Adrenal gland (tissue), 12 donors: ENCODE measurements around the gene TMEM108. TPM values are rescaled to one million over a fixed set of nuclear protein-coding genes. Genes with fewer than 3 reads are reported as not detected.

Source experiments
- DNase-seq, 7 donors: peaks; one replicate each; pipeline ENCODE4 v3.0.0-alpha.2; 2019 to 2020
- H3K27ac ChIP-seq, 5 donors: fragments of 200-600 bp; sonication (generic) in 4 of 5; 1 replicate in 3 of 5; 2 replicates in 2 of 5; pipeline versions ENCODE4 v1.5.1 to v1.8.0; 2016 to 2020; ENCODE audit warnings: mild to moderate bottlenecking in 1 of 5
- H3K27me3 ChIP-seq: fragments of 200-600 bp; 2 replicates; pipeline ENCODE4 v1.8.0; 2021
- H3K36me3 ChIP-seq, 2 donors: fragments of 200-600 bp; replicated peaks in 1 of 2; 1 replicate in 1 of 2; 2 replicates in 1 of 2; pipeline versions ENCODE4 v1.5.1 to v1.8.0; 2018 to 2022
- H3K4me1 ChIP-seq, 2 donors: fragments of 200-600 bp; replicated peaks in 1 of 2; 1 replicate in 1 of 2; 2 replicates in 1 of 2; pipeline versions ENCODE4 v1.5.1 to v1.8.0; 2018 to 2021
- H3K4me3 ChIP-seq, 4 donors: fragments of 200-600 bp; sonication (generic) in 3 of 4; one replicate each; pipeline ENCODE4 v1.5.1; 2016 to 2018
- H3K9me3 ChIP-seq, 3 donors: fragments of 200-600 bp; sonication (generic) in 1 of 3; replicated peaks in 1 of 3; 1 replicate in 2 of 3; 2 replicates in 1 of 3; pipeline versions ENCODE4 v1.5.1 to v1.8.0; 2016 to 2021
- POLR2A ChIP-seq, 2 donors: fragments of 450-650 bp; IDR thresholded peaks; one replicate each; pipeline ENCODE4 v1.6.1; 2017; ENCODE audit warnings: antibody characterized with exemption in 2 of 2, mild to moderate bottlenecking in 2 of 2, moderate library complexity in 1 of 2
- WGBS, 4 donors: extraction: QIAGEN DNeasy Blood & Tissue Kit in 2 of 4; methylation state at CpG; one replicate each; pipeline versions ENCODE4 v1.1.5 to v1.1.7; 2013 to 2017; 5-methylcytosine and 5-hydroxymethylcytosine counted together
- intact Hi-C, 2 donors: fragments of 100-400 bp; cut with DNase I; formaldehyde crosslinking; loops; one replicate each; pipeline versions ENCODE4 v1.14.1 to v1.15.0; 2022 to 2023
- polyA plus RNA-seq, 3 donors: library from polyadenylated mRNA; stranded (reverse); fragments of 200-250 nt in 2 of 3; fragments of 350-450 nt in 1 of 3; fragmentation: Illumina TruSeq in 1 of 3; extraction: RNeasy Lipid Tissue Mini Kit (QIAGEN cat#74804) in 1 of 3; gene quantifications; one replicate each; pipeline ENCODE4 v1.2.3, GENCODE V29; 2013 to 2014
- total RNA-seq, 9 donors: library from RNA; depleted of rRNA in 4 of 9; stranded (reverse); fragments of >200 nt in 4 of 9; fragments of 120-200 nt in 1 of 9; fragmentation: NEBNext Ultra II Directional in 1 of 9; extraction: Animal tissue kit (Norgen Biotek cat#: 25700) in 1 of 9; gene quantifications; one replicate each; pipeline versions ENCODE4 v1.1.0 to v1.2.4, GENCODE V29; 2013 to 2023
- TF ChIP-seq, protein P1 (sequence below), 6 experiments: fragments of 450-650 bp in 4 of 6; fragments of 200-600 bp in 2 of 6; sonication (generic) in 1 of 6; IDR thresholded peaks; 1 replicate in 5 of 6; 2 replicates in 1 of 6; pipeline versions ENCODE4 v1.5.1 to v1.8.0; 2016 to 2021; ENCODE audit warnings: antibody characterized with exemption in 6 of 6, mild to moderate bottlenecking in 2 of 6, moderate library complexity in 1 of 6
- donor health status: healthy with polysubstance abuse.
- donor health status: Bipolar disorder and iron deficiency.
- donor health status: DM: yes; HTN: yes; CAD: no.
- donor health status: DM: no; HTN: no; CAD: no.
- donor health status: DM: no; HTN: no; CAD: no.
- donor health status: DM: yes; HTN: yes; CAD: no.

Gene TMEM108
- total and polyA plus RNA-seq, 12 donors, result 0.67 to 38.0 (median 14.8) TPM

DNA sequence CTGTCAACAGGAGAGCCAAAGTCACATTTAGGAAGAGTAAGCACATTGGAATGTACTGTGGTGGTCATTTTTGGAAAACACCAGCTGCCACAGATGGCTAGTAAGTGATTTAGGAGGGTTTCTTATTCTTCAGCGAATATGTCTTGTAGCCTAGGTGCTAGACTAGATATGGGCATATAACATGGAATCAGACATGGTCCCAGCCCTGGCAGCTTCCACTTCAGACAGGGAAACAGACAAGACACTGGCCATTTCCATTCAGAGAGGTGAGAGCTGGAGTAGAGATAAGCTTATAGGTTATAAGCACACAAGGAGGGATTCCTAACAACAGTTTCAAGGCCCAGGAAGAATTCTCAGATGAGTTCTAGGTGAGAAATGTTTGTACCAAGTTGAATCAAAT is 333.5 kb downstream of the TMEM108 start:
- Histone ChIP-seq H3K4me1 (no peaks in the 10 kb centered on the region), H3K4me3 (no peak overlapping the region), H3K27me3 (no peaks in the 10 kb centered on the region), H3K36me3 (no peaks in the 10 kb centered on the region), H3K9me3 (no peaks in the 10 kb centered on the region), H3K27ac (no peak overlapping the region)
- intact Hi-C loops, result no loop called here
- 85 to 100% (median 96%) methylated on average over 1 of the region's 1 CpG for WGBS, 4 donors
- peak in 1 of 7 donors; percentile 21 for DNase-seq
- TF ChIP-seq, protein P1, sequence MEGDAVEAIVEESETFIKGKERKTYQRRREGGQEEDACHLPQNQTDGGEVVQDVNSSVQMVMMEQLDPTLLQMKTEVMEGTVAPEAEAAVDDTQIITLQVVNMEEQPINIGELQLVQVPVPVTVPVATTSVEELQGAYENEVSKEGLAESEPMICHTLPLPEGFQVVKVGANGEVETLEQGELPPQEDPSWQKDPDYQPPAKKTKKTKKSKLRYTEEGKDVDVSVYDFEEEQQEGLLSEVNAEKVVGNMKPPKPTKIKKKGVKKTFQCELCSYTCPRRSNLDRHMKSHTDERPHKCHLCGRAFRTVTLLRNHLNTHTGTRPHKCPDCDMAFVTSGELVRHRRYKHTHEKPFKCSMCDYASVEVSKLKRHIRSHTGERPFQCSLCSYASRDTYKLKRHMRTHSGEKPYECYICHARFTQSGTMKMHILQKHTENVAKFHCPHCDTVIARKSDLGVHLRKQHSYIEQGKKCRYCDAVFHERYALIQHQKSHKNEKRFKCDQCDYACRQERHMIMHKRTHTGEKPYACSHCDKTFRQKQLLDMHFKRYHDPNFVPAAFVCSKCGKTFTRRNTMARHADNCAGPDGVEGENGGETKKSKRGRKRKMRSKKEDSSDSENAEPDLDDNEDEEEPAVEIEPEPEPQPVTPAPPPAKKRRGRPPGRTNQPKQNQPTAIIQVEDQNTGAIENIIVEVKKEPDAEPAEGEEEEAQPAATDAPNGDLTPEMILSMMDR (IDR thresholded peaks at IDR 0.05), result no peak
- TF ChIP-seq POLR2A (IDR thresholded peaks at IDR 0.05), result no peak

DNA sequence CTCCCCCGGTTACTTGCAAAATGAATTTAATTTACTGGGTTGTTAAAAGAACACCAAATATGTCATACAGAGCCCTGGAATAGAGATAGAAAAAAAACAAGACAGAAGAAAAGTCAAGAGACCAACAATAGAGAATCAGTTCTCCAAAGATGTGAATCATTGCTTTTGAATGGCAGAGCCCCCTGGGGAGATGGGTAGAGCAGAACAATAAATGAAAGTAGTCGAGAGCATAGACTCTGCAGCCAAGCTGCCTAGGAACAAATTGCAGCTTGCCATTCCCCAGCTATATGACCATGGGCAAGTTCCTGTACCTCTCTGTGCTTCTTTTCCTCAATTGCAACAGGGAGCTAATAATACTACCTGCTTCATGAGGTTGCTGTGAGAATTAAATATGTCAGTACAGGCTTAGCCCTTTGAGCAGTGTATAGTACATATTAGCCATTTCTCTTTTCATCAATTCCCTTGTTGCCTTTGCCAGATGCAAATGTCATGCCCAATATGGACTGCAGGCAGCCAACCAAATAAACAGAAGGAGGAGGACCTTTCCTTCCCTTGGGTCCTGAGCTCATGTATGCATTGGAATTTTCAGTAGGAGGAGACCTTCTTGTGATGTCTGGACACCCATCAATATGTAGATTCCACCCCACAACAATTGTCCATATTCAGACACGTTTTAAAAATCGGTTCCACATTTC is 336.7 kb downstream of the TMEM108 start:
- Histone ChIP-seq H3K9me3 (no peaks in the 10 kb centered on the region), H3K27ac (no peak overlapping the region), H3K36me3 (no peaks in the 10 kb centered on the region), H3K4me3 (no peak overlapping the region), H3K4me1 (no peaks in the 10 kb centered on the region), H3K27me3 (no peaks in the 10 kb centered on the region)
- intact Hi-C loops, result no loop called here
- TF ChIP-seq POLR2A (IDR thresholded peaks at IDR 0.05), result no peak
- TF ChIP-seq, protein P1 (IDR thresholded peaks at IDR 0.05), result no peak
- no peak for DNase-seq
- 77 to 81% (median 80%) methylated on average over 4 of the region's 4 CpGs for WGBS, 4 donors

DNA sequence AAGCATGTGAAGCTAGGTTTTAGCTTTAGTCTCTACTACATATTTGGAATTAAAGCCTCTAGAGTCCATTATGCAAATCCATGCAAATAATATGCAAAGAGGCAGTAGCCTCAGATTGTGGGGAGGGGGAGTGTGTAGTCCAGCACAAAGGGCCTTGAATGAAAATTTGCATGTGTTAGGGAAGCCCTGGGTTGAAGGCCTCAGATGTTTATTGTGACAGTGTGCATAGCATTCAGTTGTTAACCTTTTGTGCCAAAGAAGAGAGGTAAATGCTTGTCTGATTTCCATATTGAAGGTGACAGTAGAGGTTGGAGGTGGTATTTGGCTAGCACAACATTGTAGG is 337.2 kb downstream of the TMEM108 start:
- DNase-seq, result no peak
- H3K27ac ChIP-seq, result no peak overlapping the region
- H3K36me3 ChIP-seq, result no peaks in the 10 kb centered on the region
- no peaks in the 10 kb centered on the region for H3K27me3 ChIP-seq
- H3K4me1 ChIP-seq, result no peaks in the 10 kb centered on the region
- no peak overlapping the region for H3K4me3 ChIP-seq
- intact Hi-C loops, result no loop called here
- TF ChIP-seq POLR2A (IDR thresholded peaks at IDR 0.05), result no peak
- TF ChIP-seq, protein P1 (IDR thresholded peaks at IDR 0.05), result no peak
- no peaks in the 10 kb centered on the region for H3K9me3 ChIP-seq

DNA sequence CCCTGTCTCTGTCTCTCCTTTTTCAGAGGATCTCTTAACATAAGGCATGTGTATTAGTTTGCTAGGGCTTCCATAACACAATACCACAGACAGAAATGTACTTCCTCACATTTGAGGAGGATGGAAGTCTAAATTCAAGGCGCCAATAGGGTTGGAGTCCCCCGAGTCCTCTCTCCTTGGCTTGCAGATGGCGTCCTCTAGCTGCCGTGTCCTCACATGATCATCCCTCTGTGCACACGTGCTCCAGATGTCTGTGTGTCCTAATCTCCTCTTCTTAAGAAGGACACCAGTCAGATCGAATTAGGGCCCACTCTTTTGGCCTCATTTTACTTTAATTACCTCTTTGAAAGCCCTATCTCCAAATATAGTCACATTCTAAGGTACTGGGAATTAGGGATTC is 338.6 kb downstream of the TMEM108 start:
- no peak for TF ChIP-seq POLR2A (IDR thresholded peaks at IDR 0.05)
- TF ChIP-seq, protein P1 (IDR thresholded peaks at IDR 0.05), result no peak
- no peaks in the 10 kb centered on the region for H3K36me3 ChIP-seq
- peak in 1 of 7 donors; percentile 41 for DNase-seq
- H3K4me1 ChIP-seq, result peaks cover 0 to 3% of the 10 kb centered on the region in 2 donors
- 72 to 94% (median 84%) methylated on average over 6 of the region's 6 CpGs for WGBS, 4 donors
- H3K4me3 ChIP-seq, result no peak overlapping the region
- H3K27ac ChIP-seq, result no peak overlapping the region
- intact Hi-C loops, result no loop called here
- H3K27me3 ChIP-seq, result no peaks in the 10 kb centered on the region
- no peaks in the 10 kb centered on the region for H3K9me3 ChIP-seq
